Measurements from ENCODE around the gene DIO2. TPM values are rescaled to one million over a fixed set of nuclear protein-coding genes. Genes with fewer than 3 reads are reported as not detected.

DIO2 gene
- total and polyA plus RNA-seq, 2 of the 4 experiments (the other 2 are of a cell fraction) = 12.8 to 24.2 TPM

DNA sequence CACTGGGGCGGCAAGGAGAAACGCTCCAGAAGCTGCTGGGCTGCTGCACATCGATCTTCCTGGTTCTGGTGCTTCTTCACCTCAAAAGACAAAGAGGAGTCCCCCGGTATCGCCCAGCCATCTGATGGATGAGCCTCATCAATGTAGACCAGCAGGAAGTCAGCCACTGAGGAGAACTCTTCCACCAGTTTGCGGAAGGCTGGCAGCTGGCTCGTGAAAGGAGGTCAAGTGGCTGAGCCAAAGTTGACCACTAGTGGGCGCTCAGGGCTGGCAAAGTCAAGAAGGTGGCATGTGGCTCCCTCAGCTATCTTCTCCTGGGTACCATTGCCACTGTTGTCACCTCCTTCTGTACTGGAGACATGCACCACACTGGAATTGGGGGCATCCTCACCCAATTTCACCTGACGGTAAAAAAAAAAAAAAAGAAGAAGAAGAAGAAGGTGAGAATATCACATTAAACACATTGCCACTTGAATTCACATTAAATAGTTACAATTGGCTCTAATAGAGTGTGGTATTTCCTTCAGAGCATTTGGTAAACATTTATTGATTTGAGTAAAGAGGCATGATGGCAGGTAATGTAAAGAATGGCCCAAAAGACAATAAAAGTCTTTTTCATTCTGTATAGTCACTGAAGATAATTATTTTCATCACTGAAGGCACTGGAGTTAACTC is 8.3 kb downstream of the DIO2 start:
- Histone ChIP-seq H3K4ac (ENCODE audit: low read depth, low read length) (no peak overlapping the region), H4K8ac (ENCODE audit: low read depth in 2 of 2, low read length in 2 of 2) (no peak overlapping the region), H3K9me3 (ENCODE audit: control insufficient read depth, insufficient read depth, low read length) (no peaks in the 10 kb centered on the region), H3K36me3 (ENCODE audit: control insufficient read depth, insufficient read depth, low read length) (no peaks in the 10 kb centered on the region), H3K23ac (ENCODE audit: low read depth, low read length) (no peak overlapping the region), H2BK120ac (ENCODE audit: low read depth, low read length) (no peak overlapping the region), H2BK15ac (ENCODE audit: low read depth, low read length) (no peak overlapping the region), H4K5ac (ENCODE audit: low read depth, low read length) (no peak overlapping the region), H3K4me2 (ENCODE audit: low read depth, low read length) (no peak overlapping the region), H3K27me3 (ENCODE audit: control insufficient read depth, insufficient read depth, low read length) (no peaks in the 10 kb centered on the region), H2AFZ (replicated peaks; ENCODE audit: low read length, poor library complexity) (no peak overlapping the region), H3K56ac (ENCODE audit: extremely low read depth, insufficient read depth, low read length) (no peak overlapping the region), H3K79me1 (ENCODE audit: low read depth in 1 of 2, low read length in 2 of 2) (no peaks in the 10 kb centered on the region), H2AK9ac (replicated peaks; ENCODE audit: low read depth, low read length, poor library complexity) (no peak overlapping the region), H3K18ac (ENCODE audit: low read depth, low read length) (no peak overlapping the region), H4K91ac (ENCODE audit: insufficient read depth, low read depth, low read length) (no peak overlapping the region), H3K14ac (replicated peaks; ENCODE audit: low read depth, low read length) (no peak overlapping the region), H3K27ac (ENCODE audit: insufficient read depth, low read length) (no peak overlapping the region), H3K9ac (ENCODE audit: low read depth, low read length) (no peak overlapping the region), H2BK20ac (ENCODE audit: low read depth, low read length) (no peak overlapping the region), H4K20me1 (ENCODE audit: insufficient read depth, low read length) (no peaks in the 10 kb centered on the region), H3K4me3 (ENCODE audit: insufficient read depth, low read depth, low read length) (no peak overlapping the region), H2BK5ac (ENCODE audit: low read depth, low read length, poor library complexity, severe bottlenecking) (no peak overlapping the region), H3K9me1 (ENCODE audit: insufficient read depth, low read length) (no peaks in the 10 kb centered on the region), H2AK5ac (ENCODE audit: low read depth, low read length) (no peak overlapping the region), H3K4me1 (ENCODE audit: control insufficient read depth, insufficient read depth, low read length) (no peaks in the 10 kb centered on the region)
- WGBS, 2 experiments (ENCODE audit: extremely low coverage in 2 of 2, insufficient read length in 1 of 2) = 92% methylated on average over 4 of the region's 9 CpGs; no CpG with 5 or more reads in 1 of the 2 experiments
- no TSS peak for BruUV-seq (replicated peaks)
- intact Hi-C loops (cut with micrococcal nuclease) (no loop called here), dilution Hi-C loops (cut with HindIII; ENCODE audit: low sequenced_read_pairs, unreplicated experiment) (no loop called here), in situ Hi-C loops (cut with MboI; ENCODE audit: low sequenced_read_pairs) (no loop called here)
- DNase-seq (no peak), ATAC-seq (ENCODE audit: low read depth) (no peak)
- POLR2A ChIA-PET (ENCODE audit: unreplicated experiment) = no interaction called here
- CTCF ChIA-PET = interaction anchor here (0.6 kb wide), 1 partner anchor 36 kb away, joined by 3 read pairs; no protein-coding TSS in a partner anchor
- TF ChIP-seq, protein P1, sequence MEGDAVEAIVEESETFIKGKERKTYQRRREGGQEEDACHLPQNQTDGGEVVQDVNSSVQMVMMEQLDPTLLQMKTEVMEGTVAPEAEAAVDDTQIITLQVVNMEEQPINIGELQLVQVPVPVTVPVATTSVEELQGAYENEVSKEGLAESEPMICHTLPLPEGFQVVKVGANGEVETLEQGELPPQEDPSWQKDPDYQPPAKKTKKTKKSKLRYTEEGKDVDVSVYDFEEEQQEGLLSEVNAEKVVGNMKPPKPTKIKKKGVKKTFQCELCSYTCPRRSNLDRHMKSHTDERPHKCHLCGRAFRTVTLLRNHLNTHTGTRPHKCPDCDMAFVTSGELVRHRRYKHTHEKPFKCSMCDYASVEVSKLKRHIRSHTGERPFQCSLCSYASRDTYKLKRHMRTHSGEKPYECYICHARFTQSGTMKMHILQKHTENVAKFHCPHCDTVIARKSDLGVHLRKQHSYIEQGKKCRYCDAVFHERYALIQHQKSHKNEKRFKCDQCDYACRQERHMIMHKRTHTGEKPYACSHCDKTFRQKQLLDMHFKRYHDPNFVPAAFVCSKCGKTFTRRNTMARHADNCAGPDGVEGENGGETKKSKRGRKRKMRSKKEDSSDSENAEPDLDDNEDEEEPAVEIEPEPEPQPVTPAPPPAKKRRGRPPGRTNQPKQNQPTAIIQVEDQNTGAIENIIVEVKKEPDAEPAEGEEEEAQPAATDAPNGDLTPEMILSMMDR (conservative IDR thresholded peaks at IDR 0.05; ENCODE audit: low read depth, low read length) = 0 out of 2 replicates have a peak, but pooled peaks have one; percentile 2
- TF ChIP-seq, protein P2, sequence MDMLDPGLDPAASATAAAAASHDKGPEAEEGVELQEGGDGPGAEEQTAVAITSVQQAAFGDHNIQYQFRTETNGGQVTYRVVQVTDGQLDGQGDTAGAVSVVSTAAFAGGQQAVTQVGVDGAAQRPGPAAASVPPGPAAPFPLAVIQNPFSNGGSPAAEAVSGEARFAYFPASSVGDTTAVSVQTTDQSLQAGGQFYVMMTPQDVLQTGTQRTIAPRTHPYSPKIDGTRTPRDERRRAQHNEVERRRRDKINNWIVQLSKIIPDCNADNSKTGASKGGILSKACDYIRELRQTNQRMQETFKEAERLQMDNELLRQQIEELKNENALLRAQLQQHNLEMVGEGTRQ (IDR thresholded peaks at IDR 0.05; ENCODE audit: low read depth, low read length) = no peak
- TF ChIP-seq RFX5 (IDR thresholded peaks at IDR 0.05; ENCODE audit: low read depth, low read length) (no peak), MXI1 (IDR thresholded peaks at IDR 0.05; ENCODE audit: borderline replicate concordance, low read depth, low read length) (no peak), RAD21 (IDR thresholded peaks at IDR 0.05; ENCODE audit: low read length) (0 out of 2 replicates have a peak, but pooled peaks have one; percentile 4)
